OCI-LY7 (cell line): Measurements from ENCODE around the gene TANC1.

ENCODE experiments used
- CTCF ChIP-seq: fragments of 200-600 bp; sonication (generic); conservative IDR thresholded peaks from 2 replicates; pipeline ENCODE4 v1.5.1; 2014; ENCODE audit warnings: mild to moderate bottlenecking, antibody characterized with exemption, low read length, moderate library complexity, mixed read lengths
- EZH2phosphoT487 ChIP-seq: fragments of 200-600 bp; sonication (generic); IDR thresholded peaks from 2 replicates; pipeline ENCODE4 v1.6.1; 2018; ENCODE audit warnings: low read depth, borderline replicate concordance, mild to moderate bottlenecking, mixed run types, antibody characterized with exemption, low read length, moderate library complexity, mixed read lengths

GRCh38 chr2:159076241-159076640, 107.8 kb downstream of the TANC1 start:
- TF ChIP-seq CTCF, result no peak
- no peak for TF ChIP-seq EZH2phosphoT487
